ENCODE data around the gene VIPR2. TPM values are rescaled to one million over a fixed set of nuclear protein-coding genes. Genes with fewer than 3 reads are reported as not detected.

The VIPR2 gene
- total RNA-seq, 1 experiment from 2014 or later, result not detected

- no peak for TF ChIP-seq CTCF (IDR thresholded peaks at IDR 0.05; ENCODE audit: unreplicated experiment)
- no peaks in the 10 kb centered on the region for H3K36me3 Mint-ChIP-seq (ENCODE audit: insufficient read depth, unreplicated experiment)
- intact Hi-C loops (cut with micrococcal nuclease), result no loop called here
- no peak for DNase-seq (ENCODE audit: unreplicated experiment)
- H3K4me3 Mint-ChIP-seq (ENCODE audit: unreplicated experiment), result no peak overlapping the region
- BruUV-seq (replicated peaks), result no TSS peak
- POLR2A ChIA-PET, result no interaction called here
- no peaks in the 10 kb centered on the region for H3K9me3 Mint-ChIP-seq (ENCODE audit: unreplicated experiment)
- CTCF ChIA-PET, result interaction anchor here (0.5 kb wide), 1 partner anchor 187 kb away, joined by 3 read pairs; no protein-coding TSS in a partner anchor
- H3K27ac Mint-ChIP-seq (ENCODE audit: low read depth, unreplicated experiment), result no peak overlapping the region
- peaks cover 13% of the 10 kb centered on the region for H3K27me3 Mint-ChIP-seq (ENCODE audit: insufficient read depth, unreplicated experiment)
- H3K4me1 Mint-ChIP-seq (ENCODE audit: insufficient read depth, unreplicated experiment), result no peaks in the 10 kb centered on the region
Observed at GRCh38 chr7:159096736-159097581, 47.7 kb downstream of the VIPR2 start.

- H3K27me3 Mint-ChIP-seq (ENCODE audit: insufficient read depth, unreplicated experiment), result peaks cover 13% of the 10 kb centered on the region
- no peak for TF ChIP-seq CTCF (IDR thresholded peaks at IDR 0.05; ENCODE audit: unreplicated experiment)
- H3K27ac Mint-ChIP-seq (ENCODE audit: low read depth, unreplicated experiment), result no peak overlapping the region
- no peaks in the 10 kb centered on the region for H3K9me3 Mint-ChIP-seq (ENCODE audit: unreplicated experiment)
- no peaks in the 10 kb centered on the region for H3K36me3 Mint-ChIP-seq (ENCODE audit: insufficient read depth, unreplicated experiment)
- DNase-seq (ENCODE audit: unreplicated experiment), result no peak
- ChIA-PET CTCF (interaction anchor here (0.5 kb wide), 1 partner anchor 22 kb away, joined by 4 read pairs; no protein-coding TSS in a partner anchor), POLR2A (no interaction called here)
- no peak overlapping the region for H3K4me3 Mint-ChIP-seq (ENCODE audit: unreplicated experiment)
- BruUV-seq (replicated peaks), result no TSS peak
- no peaks in the 10 kb centered on the region for H3K4me1 Mint-ChIP-seq (ENCODE audit: insufficient read depth, unreplicated experiment)
- intact Hi-C loops (cut with micrococcal nuclease), result no loop called here
Observed at GRCh38 chr7:159095979-159096411, 48.7 kb downstream of the VIPR2 start.

- no peak for TF ChIP-seq CTCF (IDR thresholded peaks at IDR 0.05; ENCODE audit: unreplicated experiment)
- intact Hi-C loops (cut with micrococcal nuclease), result no loop called here
- Mint-ChIP-seq H3K27me3 (ENCODE audit: insufficient read depth, unreplicated experiment) (peaks cover 13% of the 10 kb centered on the region), H3K27ac (ENCODE audit: low read depth, unreplicated experiment) (no peak overlapping the region), H3K4me1 (ENCODE audit: insufficient read depth, unreplicated experiment) (no peaks in the 10 kb centered on the region), H3K36me3 (ENCODE audit: insufficient read depth, unreplicated experiment) (no peaks in the 10 kb centered on the region), H3K4me3 (ENCODE audit: unreplicated experiment) (no peak overlapping the region), H3K9me3 (ENCODE audit: unreplicated experiment) (no peaks in the 10 kb centered on the region)
- no peak for DNase-seq (ENCODE audit: unreplicated experiment)
- ChIA-PET CTCF (no interaction called here), POLR2A (no interaction called here)
- BruUV-seq (replicated peaks), result no TSS peak
Observed at GRCh38 chr7:159094919-159095915, 49.5 kb downstream of the VIPR2 start.
